Endothelial cell of umbilical vein (primary cell): ENCODE data around the gene LYRM1. TPM values are rescaled to one million over a fixed set of nuclear protein-coding genes. Genes with fewer than 3 reads are reported as not detected.

Experiments used
- BruUV-seq: library from RNA; stranded (reverse); fragments of 400-500 nt; replicated peaks from 2 replicates; lab custom pipeline; 2021; lab: Mats Ljungman, UMichigan
- CTCF ChIA-PET: fragments of 300-600, 350-600 bp; sonication (Branson Sonifier 250); formaldehyde crosslinking; loops from one replicate; lab custom pipeline; 2021; ENCODE audit warnings: antibody characterized with exemption, inconsistent platforms; lab: Charles Lee
- POLR2A ChIA-PET: fragments of 300-600, 350-600 bp; sonication (Branson Sonifier 250); formaldehyde crosslinking; loops from one replicate; lab custom pipeline; 2021; ENCODE audit warnings: antibody characterized with exemption, inconsistent platforms; lab: Charles Lee
- DNase-seq: peaks from one replicate; pipeline ENCODE4 v3.0.0-alpha.2; 2011; ENCODE audit warnings: low read depth, low spot score
- FAIRE-seq: peaks from 2 replicates; lab custom pipeline; 2011; peaks lifted over from hg19 to GRCh38; lab: Jason Lieb, UNC
- H2AFZ ChIP-seq: 2 replicates; pipeline ENCODE4 v1.6.0; 2012; ENCODE audit warnings: low read depth, low read length, control low read depth, inconsistent platforms
- H3K27ac ChIP-seq: 2 replicates; pipeline ENCODE4 v1.5.1; 2011; ENCODE audit warnings: low read depth, mild to moderate bottlenecking, control low read depth, low read length, moderate library complexity; ENCODE audit not compliant: insufficient read depth
- H3K27me3 ChIP-seq, 2 experiments: 2 replicates each; pipeline versions ENCODE4 v1.6.0 to v1.6.1; 2011; ENCODE audit warnings: low read length in 2 of 2, mixed read lengths in 1 of 2; ENCODE audit not compliant: control insufficient read depth in 2 of 2, insufficient read depth in 2 of 2
- H3K36me3 ChIP-seq, 2 experiments: 2 replicates in 1 of 2; 3 replicates in 1 of 2; pipeline ENCODE4 v1.5.1; 2011; ENCODE audit warnings: low read length in 2 of 2, mild to moderate bottlenecking in 1 of 2, moderate library complexity in 1 of 2; ENCODE audit not compliant: control insufficient read depth in 2 of 2, insufficient read depth in 2 of 2; ENCODE audit errors: extremely low read depth in 1 of 2
- H3K4me1 ChIP-seq: 3 replicates; pipeline ENCODE4 v1.5.1; 2011; ENCODE audit warnings: mild to moderate bottlenecking, low read length; ENCODE audit not compliant: control insufficient read depth, insufficient read depth; ENCODE audit errors: extremely low read depth
- H3K4me2 ChIP-seq: 2 replicates; pipeline ENCODE4 v1.6.1; 2011; ENCODE audit warnings: low read length, control low read depth, mixed read lengths; ENCODE audit not compliant: insufficient read depth
- H3K4me3 ChIP-seq, 3 experiments: fragments of 200-600 bp in 1 of 3; sonication (generic), shearing (Covaris generic) in 1 of 3; replicated peaks in 1 of 3; 2 replicates each; pipeline ENCODE4 v1.5.1; 2011 to 2016; ENCODE audit warnings: control low read depth in 3 of 3, low read length in 3 of 3, mild to moderate bottlenecking in 2 of 3, inconsistent platforms in 1 of 3, low read depth in 1 of 3, moderate library complexity in 1 of 3; ENCODE audit not compliant: insufficient read depth in 1 of 3
- H3K79me2 ChIP-seq: 2 replicates; pipeline ENCODE4 v1.6.0; 2012; ENCODE audit warnings: low read length, inconsistent platforms; ENCODE audit not compliant: control insufficient read depth, insufficient read depth
- H3K9ac ChIP-seq: replicated peaks from 2 replicates; pipeline ENCODE3; 2011; ENCODE audit warnings: low read length, control low read depth; ENCODE audit not compliant: insufficient read depth; ENCODE audit errors: extremely low read depth
- H3K9me1 ChIP-seq: replicated peaks from 3 replicates; pipeline ENCODE4 v1.6.0; 2011; ENCODE audit warnings: mild to moderate bottlenecking, low read length; ENCODE audit not compliant: control insufficient read depth, insufficient read depth; ENCODE audit errors: extremely low read depth
- H3K9me3 ChIP-seq: replicated peaks from 2 replicates; pipeline ENCODE4 v1.5.1; 2012; ENCODE audit warnings: low read length, inconsistent platforms; ENCODE audit not compliant: control insufficient read depth, insufficient read depth
- H4K20me1 ChIP-seq: replicated peaks from 2 replicates; pipeline ENCODE3; 2011; ENCODE audit warnings: mild to moderate bottlenecking, low read length; ENCODE audit not compliant: control insufficient read depth, insufficient read depth; ENCODE audit errors: extremely low read depth
- CTCF ChIP-seq, 2 donors: IDR thresholded peaks; 1 replicate in 1 of 2; 2 replicates in 1 of 2; pipeline ENCODE4 v1.5.1; 2011; ENCODE audit warnings: low read length in 2 of 2, mild to moderate bottlenecking in 2 of 2, moderate library complexity in 2 of 2, control low read depth in 1 of 2, inconsistent platforms in 1 of 2, low read depth in 1 of 2; ENCODE audit not compliant: insufficient read depth in 1 of 2; ENCODE audit errors: extremely low read depth in 1 of 2
- EZH2 ChIP-seq: IDR thresholded peaks from 2 replicates; pipeline ENCODE4 v1.6.1; 2012; ENCODE audit warnings: borderline replicate concordance, low read depth, mild to moderate bottlenecking, moderate library complexity, low read length, inconsistent platforms; ENCODE audit not compliant: severe bottlenecking
- FOS ChIP-seq: IDR thresholded peaks from 2 replicates; pipeline ENCODE4 v1.6.1; 2011; ENCODE audit warnings: mild to moderate bottlenecking, low read length, moderate library complexity, borderline replicate concordance; ENCODE audit not compliant: insufficient read depth
- GATA2 ChIP-seq: IDR thresholded peaks from 2 replicates; pipeline ENCODE4 v1.7.0; 2011; ENCODE audit warnings: low read depth, mild to moderate bottlenecking, moderate library complexity, mixed read lengths, low read length; ENCODE audit not compliant: insufficient read length, insufficient read depth
- JUN ChIP-seq: IDR thresholded peaks from 2 replicates; pipeline ENCODE4 v1.6.1; 2011; ENCODE audit warnings: borderline replicate concordance, low read depth; ENCODE audit not compliant: insufficient read length, insufficient read depth
- MAX ChIP-seq: IDR thresholded peaks from 2 replicates; pipeline ENCODE4 v1.6.1; 2011; ENCODE audit not compliant: insufficient read depth, insufficient read length
- MYC ChIP-seq: IDR thresholded peaks from one replicate; pipeline ENCODE4 v1.6.1; 2011; ENCODE audit warnings: mild to moderate bottlenecking, low read depth, low read length
- POLR2A ChIP-seq: IDR thresholded peaks from 2 replicates; pipeline ENCODE4 v1.6.1; 2012; ENCODE audit warnings: low read depth, mild to moderate bottlenecking, control low read depth, low read length
- POLR2AphosphoS5 ChIP-seq: IDR thresholded peaks from 2 replicates; pipeline ENCODE4 v1.6.1; 2012; ENCODE audit warnings: low read depth, mild to moderate bottlenecking, control low read depth, low read length, moderate library complexity; ENCODE audit not compliant: insufficient read depth
- dilution Hi-C: fragments of 300-500 bp; cut with MboI; formaldehyde crosslinking; loops from one replicate; pipeline ENCODE4 v1.15.0; 2019; ENCODE audit warnings: low sequenced_read_pairs; ENCODE audit not compliant: extremely low pct_ligation_motif_present
- intact Hi-C: fragments of 100-400 bp; cut with micrococcal nuclease; formaldehyde crosslinking; loops from one replicate; pipeline ENCODE4 v1.10.0; 2022
- polyA plus RNA-seq, 4 experiments: library from polyadenylated mRNA; depleted of rRNA in 3 of 4; stranded (reverse) in 3 of 4; unstranded in 1 of 4; fragments of >200 nt; gene quantifications; 2 replicates each; pipeline versions ENCODE4 v1.2.1 to v1.2.3, GENCODE V29; 2011 to 2012; ENCODE audit warnings: missing spikeins in 1 of 4
- total RNA-seq: library from RNA; stranded (reverse); gene quantifications from 2 replicates; pipeline ENCODE4 v1.2.3, GENCODE V29; 2021

The LYRM1 gene
- total and polyA plus RNA-seq, 2 donors (not counting 3 experiments of a cell fraction or from before 2014, with no cell fraction given): 20.4 to 28.4 TPM

- POLR2A ChIA-PET: no interaction called here
- no peaks in the 10 kb centered on the region for H3K27me3 ChIP-seq
- DNase-seq: no peak
These were observed 49.7 kb downstream of the LYRM1 start for GRCh38 chr16:20950294-20950693.

More at GRCh38 chr16:20950294-20950693, 49.7 kb downstream of the LYRM1 start:
- no peaks in the 10 kb centered on the region for H3K36me3 ChIP-seq
- no peak for FAIRE-seq
- H3K79me2 ChIP-seq: no peaks in the 10 kb centered on the region
- H3K4me1 ChIP-seq: no peaks in the 10 kb centered on the region
- no peak for TF ChIP-seq MAX
- no peak for TF ChIP-seq EZH2
- TF ChIP-seq CTCF (IDR thresholded peaks at IDR 0.05; ENCODE audit: extremely low read depth in 1 of 2, insufficient read depth in 1 of 2, low read depth in 1 of 2, low read length in 2 of 2): no peak
- no peak for TF ChIP-seq FOS
- no peak for TF ChIP-seq MYC
- TF ChIP-seq GATA2: no peak
- no peak for TF ChIP-seq JUN
- TF ChIP-seq POLR2A: no peak
- TF ChIP-seq POLR2AphosphoS5: no peak
- CTCF ChIA-PET: interaction anchor here (0.5 to 1.4 kb wide), 2 partner anchors 90 to 99 kb away, joined by 3 to 4 read pairs; no protein-coding TSS in a partner anchor
- H3K27ac ChIP-seq: no peak overlapping the region
- H3K9me3 ChIP-seq: no peaks in the 10 kb centered on the region
- no TSS peak for BruUV-seq
- no peak overlapping the region for H3K4me2 ChIP-seq
- dilution Hi-C loops: no loop called here
- no peak overlapping the region for H3K4me3 ChIP-seq
- H3K9me1 ChIP-seq: no peaks in the 10 kb centered on the region
- no peak overlapping the region for H2AFZ ChIP-seq
- no peaks in the 10 kb centered on the region for H4K20me1 ChIP-seq
- H3K9ac ChIP-seq: no peak overlapping the region
- intact Hi-C loops: no loop called here
